MCF 10A (cell line): ENCODE data around the gene NR2F2. TPM values are rescaled to one million over a fixed set of nuclear protein-coding genes. Genes with fewer than 3 reads are reported as not detected.

ENCODE experiments used
- BruUV-seq: library from RNA; stranded (reverse); fragments of 400-500 nt; replicated peaks from 2 replicates; lab custom pipeline; 2021; lab: Mats Ljungman, UMichigan
- CTCF ChIA-PET: fragments of 300-600 bp; sonication (Branson Sonifier 250); formaldehyde crosslinking; extraction: SDS; loops from one replicate; lab custom pipeline; 2021; ENCODE audit warnings: antibody characterized with exemption, inconsistent platforms; lab: Yijun Ruan, JAX
- POLR2A ChIA-PET: fragments of 300-600, 350-650 bp; sonication (Branson Sonifier 250); formaldehyde crosslinking; extraction: SDS; loops from one replicate; lab custom pipeline; 2020; ENCODE audit warnings: antibody characterized with exemption, inconsistent platforms; lab: Yijun Ruan, JAX
- DNase-seq: peaks from one replicate; pipeline ENCODE4 v3.0.0-alpha.2; 2018; ENCODE audit not compliant: unreplicated experiment
- H3K27ac Mint-ChIP-seq: one replicate; pipeline ENCODE4 v1.8.0; 2022; ENCODE audit warnings: mild to moderate bottlenecking, low read depth, mixed read lengths; ENCODE audit not compliant: unreplicated experiment
- H3K27me3 Mint-ChIP-seq: one replicate; pipeline ENCODE4 v1.8.0; 2022; ENCODE audit warnings: mixed read lengths; ENCODE audit not compliant: insufficient read depth, unreplicated experiment
- H3K36me3 Mint-ChIP-seq: one replicate; pipeline ENCODE4 v1.8.0; 2022; ENCODE audit warnings: mild to moderate bottlenecking, moderate library complexity, mixed read lengths; ENCODE audit not compliant: insufficient read depth, unreplicated experiment
- H3K4me1 Mint-ChIP-seq: one replicate; pipeline ENCODE4 v1.8.0; 2022; ENCODE audit warnings: mixed read lengths; ENCODE audit not compliant: insufficient read depth, unreplicated experiment
- H3K4me3 Mint-ChIP-seq: one replicate; pipeline ENCODE4 v1.8.0; 2022; ENCODE audit warnings: mild to moderate bottlenecking, moderate library complexity, mixed read lengths; ENCODE audit not compliant: unreplicated experiment
- H3K9me3 Mint-ChIP-seq: one replicate; pipeline ENCODE4 v1.8.0; 2022; ENCODE audit warnings: mixed read lengths; ENCODE audit not compliant: unreplicated experiment
- intact Hi-C: fragments of 100-400 bp; cut with micrococcal nuclease; formaldehyde crosslinking; loops from 2 replicates; pipeline ENCODE4 v1.14.1; 2022
- total RNA-seq: library from RNA; stranded (reverse); gene quantifications from 2 replicates; pipeline ENCODE4 v1.2.3, GENCODE V29; 2022
- TF ChIP-seq, protein P1 (sequence below): fragments of 200-600 bp; IDR thresholded peaks from one replicate; pipeline ENCODE4 v1.8.0; 2022; ENCODE audit warnings: antibody characterized with exemption, mild to moderate bottlenecking; ENCODE audit not compliant: unreplicated experiment

The NR2F2 gene
- total RNA-seq, 1 experiment from 2014 or later: 10.9 TPM

- no peaks in the 10 kb centered on the region for H3K27me3 Mint-ChIP-seq
- H3K27ac Mint-ChIP-seq: no peak overlapping the region
- TF ChIP-seq, protein P1, sequence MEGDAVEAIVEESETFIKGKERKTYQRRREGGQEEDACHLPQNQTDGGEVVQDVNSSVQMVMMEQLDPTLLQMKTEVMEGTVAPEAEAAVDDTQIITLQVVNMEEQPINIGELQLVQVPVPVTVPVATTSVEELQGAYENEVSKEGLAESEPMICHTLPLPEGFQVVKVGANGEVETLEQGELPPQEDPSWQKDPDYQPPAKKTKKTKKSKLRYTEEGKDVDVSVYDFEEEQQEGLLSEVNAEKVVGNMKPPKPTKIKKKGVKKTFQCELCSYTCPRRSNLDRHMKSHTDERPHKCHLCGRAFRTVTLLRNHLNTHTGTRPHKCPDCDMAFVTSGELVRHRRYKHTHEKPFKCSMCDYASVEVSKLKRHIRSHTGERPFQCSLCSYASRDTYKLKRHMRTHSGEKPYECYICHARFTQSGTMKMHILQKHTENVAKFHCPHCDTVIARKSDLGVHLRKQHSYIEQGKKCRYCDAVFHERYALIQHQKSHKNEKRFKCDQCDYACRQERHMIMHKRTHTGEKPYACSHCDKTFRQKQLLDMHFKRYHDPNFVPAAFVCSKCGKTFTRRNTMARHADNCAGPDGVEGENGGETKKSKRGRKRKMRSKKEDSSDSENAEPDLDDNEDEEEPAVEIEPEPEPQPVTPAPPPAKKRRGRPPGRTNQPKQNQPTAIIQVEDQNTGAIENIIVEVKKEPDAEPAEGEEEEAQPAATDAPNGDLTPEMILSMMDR: no peak
- no peak overlapping the region for H3K4me3 Mint-ChIP-seq
- DNase-seq: no peak
- no peaks in the 10 kb centered on the region for H3K36me3 Mint-ChIP-seq
- no TSS peak for BruUV-seq
- intact Hi-C loops: loop anchor here (10.0 kb wide), 1 partner anchor 196 kb away; no protein-coding TSS in a partner anchor
- H3K4me1 Mint-ChIP-seq: peaks cover 12% of the 10 kb centered on the region
- H3K9me3 Mint-ChIP-seq: no peaks in the 10 kb centered on the region
- ChIA-PET POLR2A (interaction anchor here (0.6 to 1.2 kb wide), 5 partner anchors 15 to 306 kb away, joined by 3 to 4 read pairs (median 3); no protein-coding TSS in a partner anchor), CTCF (interaction anchor here (0.8 to 1.2 kb wide), 3 partner anchors 52 to 1295 kb away, joined by 4 to 5 read pairs (median 5); no protein-coding TSS in a partner anchor)
Measured at GRCh38 chr15:96320703-96321638, 9.5 kb upstream of the NR2F2 start.

- intact Hi-C loops: loop anchor here (10.0 kb wide), 1 partner anchor 197 kb away; no protein-coding TSS in a partner anchor
- TF ChIP-seq, protein P1: no peak
- peaks cover 12% of the 10 kb centered on the region for H3K4me1 Mint-ChIP-seq
- ChIA-PET CTCF (no interaction called here), POLR2A (interaction anchor here (0.6 kb wide), 1 partner anchor 65 kb away, joined by 4 read pairs; no protein-coding TSS in a partner anchor)
- no peak for DNase-seq
- H3K4me3 Mint-ChIP-seq: no peak overlapping the region
- no peak overlapping the region for H3K27ac Mint-ChIP-seq
- no peaks in the 10 kb centered on the region for H3K27me3 Mint-ChIP-seq
- no peaks in the 10 kb centered on the region for H3K36me3 Mint-ChIP-seq
- no peaks in the 10 kb centered on the region for H3K9me3 Mint-ChIP-seq
- BruUV-seq: no TSS peak
Measured at GRCh38 chr15:96321639-96322535, 8.6 kb upstream of the NR2F2 start.

DNA sequence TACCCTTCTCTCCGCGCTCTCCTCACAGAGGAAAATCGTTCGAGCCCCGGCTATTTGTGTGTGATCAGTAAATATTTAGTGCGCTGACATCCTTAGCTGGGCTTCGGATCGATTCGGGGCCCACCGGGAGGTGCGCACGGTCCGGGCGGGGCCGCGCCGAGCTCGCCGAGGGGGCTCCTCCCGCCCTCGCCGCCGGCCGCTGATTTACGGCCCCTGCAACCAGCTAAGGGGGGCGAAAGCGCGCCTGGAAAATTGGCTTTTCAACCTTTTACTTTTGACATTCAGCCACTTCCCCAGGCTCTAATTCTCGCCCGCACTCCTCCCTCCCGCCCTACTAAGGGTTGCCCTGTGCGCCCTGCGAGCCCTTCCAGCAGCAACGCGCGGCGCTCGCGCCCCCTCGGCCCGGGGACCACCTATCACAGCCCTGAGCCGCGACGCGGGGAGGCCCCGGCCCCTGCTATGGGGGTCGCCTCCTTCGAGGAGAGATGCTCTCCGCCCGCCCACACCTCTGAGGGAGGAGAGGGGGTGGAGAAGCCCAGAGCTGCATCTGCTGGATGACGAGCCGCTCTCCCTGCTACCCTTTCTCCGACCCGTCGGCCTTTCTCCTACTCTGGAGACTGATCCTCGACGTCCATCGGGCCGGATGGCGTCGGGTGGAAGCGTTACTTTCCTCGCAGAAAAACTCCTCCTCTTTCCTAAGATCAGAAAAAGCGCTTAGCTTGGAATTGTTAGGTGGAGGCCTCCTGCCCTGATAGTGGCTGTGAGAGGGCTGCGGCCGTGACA, 7.8 kb upstream of the NR2F2 start:
- H3K36me3 Mint-ChIP-seq: no peaks in the 10 kb centered on the region
- POLR2A ChIA-PET: no interaction called here
- no peak overlapping the region for H3K4me3 Mint-ChIP-seq
- no peaks in the 10 kb centered on the region for H3K27me3 Mint-ChIP-seq
- TF ChIP-seq, protein P1: no peak
- CTCF ChIA-PET: interaction anchor here (0.5 kb wide), 1 partner anchor 1930 kb away, joined by 4 read pairs; no protein-coding TSS in a partner anchor
- H3K27ac Mint-ChIP-seq: no peak overlapping the region
- intact Hi-C loops: loop anchor here (10.0 kb wide), 1 partner anchor 198 kb away; no protein-coding TSS in a partner anchor
- H3K9me3 Mint-ChIP-seq: no peaks in the 10 kb centered on the region
- BruUV-seq: no TSS peak
- peaks cover 12% of the 10 kb centered on the region for H3K4me1 Mint-ChIP-seq
- no peak for DNase-seq
